ENCODE measurements around the gene DNER. TPM values are rescaled to one million over a fixed set of nuclear protein-coding genes. Genes with fewer than 3 reads are reported as not detected.

DNER gene
- total and polyA plus RNA-seq, 10 of the 15 experiments (the other 5 are each of a cell fraction or from before 2014, with no cell fraction given), result 0.04 to 0.08 (median 0.07) TPM; not detected in 7

- TF ChIP-seq MTA3 (IDR thresholded peaks at IDR 0.05; ENCODE audit: borderline replicate concordance, low read length), result no peak
These were observed 313.0 kb downstream of the DNER start (continued) for GRCh38 chr2:229401171-229401865.

- ATAC-seq, result no peak
- POLR2A ChIA-PET, result no interaction called here
- TF ChIP-seq MYB (IDR thresholded peaks at IDR 0.05; ENCODE audit: borderline replicate concordance, low read depth, low read length), result no peak
- no peak for TF ChIP-seq ESRRA (IDR thresholded peaks at IDR 0.05; ENCODE audit: low read length)
- no peak for TF ChIP-seq CBX5 (IDR thresholded peaks at IDR 0.05; ENCODE audit: low read depth)
- TF ChIP-seq, protein P1, sequence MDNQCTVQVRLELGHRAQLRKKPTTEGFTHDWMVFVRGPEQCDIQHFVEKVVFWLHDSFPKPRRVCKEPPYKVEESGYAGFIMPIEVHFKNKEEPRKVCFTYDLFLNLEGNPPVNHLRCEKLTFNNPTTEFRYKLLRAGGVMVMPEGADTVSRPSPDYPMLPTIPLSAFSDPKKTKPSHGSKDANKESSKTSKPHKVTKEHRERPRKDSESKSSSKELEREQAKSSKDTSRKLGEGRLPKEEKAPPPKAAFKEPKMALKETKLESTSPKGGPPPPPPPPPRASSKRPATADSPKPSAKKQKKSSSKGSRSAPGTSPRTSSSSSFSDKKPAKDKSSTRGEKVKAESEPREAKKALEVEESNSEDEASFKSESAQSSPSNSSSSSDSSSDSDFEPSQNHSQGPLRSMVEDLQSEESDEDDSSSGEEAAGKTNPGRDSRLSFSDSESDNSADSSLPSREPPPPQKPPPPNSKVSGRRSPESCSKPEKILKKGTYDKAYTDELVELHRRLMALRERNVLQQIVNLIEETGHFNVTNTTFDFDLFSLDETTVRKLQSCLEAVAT (IDR thresholded peaks at IDR 0.05), result no peak
- TF ChIP-seq SUPT20H (IDR thresholded peaks at IDR 0.05; ENCODE audit: borderline replicate concordance, control insufficient read depth, low read depth, low read length), result no peak
- TF ChIP-seq MXI1 (IDR thresholded peaks at IDR 0.05; ENCODE audit: low read depth, low read length), result no peak
- no peak for TF ChIP-seq CHD1 (IDR thresholded peaks at IDR 0.05; ENCODE audit: low read depth, low read length)
- TF ChIP-seq, protein P2, sequence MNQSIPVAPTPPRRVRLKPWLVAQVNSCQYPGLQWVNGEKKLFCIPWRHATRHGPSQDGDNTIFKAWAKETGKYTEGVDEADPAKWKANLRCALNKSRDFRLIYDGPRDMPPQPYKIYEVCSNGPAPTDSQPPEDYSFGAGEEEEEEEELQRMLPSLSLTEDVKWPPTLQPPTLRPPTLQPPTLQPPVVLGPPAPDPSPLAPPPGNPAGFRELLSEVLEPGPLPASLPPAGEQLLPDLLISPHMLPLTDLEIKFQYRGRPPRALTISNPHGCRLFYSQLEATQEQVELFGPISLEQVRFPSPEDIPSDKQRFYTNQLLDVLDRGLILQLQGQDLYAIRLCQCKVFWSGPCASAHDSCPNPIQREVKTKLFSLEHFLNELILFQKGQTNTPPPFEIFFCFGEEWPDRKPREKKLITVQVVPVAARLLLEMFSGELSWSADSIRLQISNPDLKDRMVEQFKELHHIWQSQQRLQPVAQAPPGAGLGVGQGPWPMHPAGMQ (IDR thresholded peaks at IDR 0.05; ENCODE audit: borderline replicate concordance), result no peak
- TF ChIP-seq IKZF2 (IDR thresholded peaks at IDR 0.05), result no peak
- no peak for TF ChIP-seq GABPA (IDR thresholded peaks at IDR 0.05; ENCODE audit: low read depth)
- TF ChIP-seq BHLHE40 (IDR thresholded peaks at IDR 0.05; ENCODE audit: borderline replicate concordance in 1 of 2, low read depth in 2 of 2, low read length in 1 of 2), result no peak
- TF ChIP-seq JUNB (IDR thresholded peaks at IDR 0.05), result no peak
- TF ChIP-seq, protein P3, sequence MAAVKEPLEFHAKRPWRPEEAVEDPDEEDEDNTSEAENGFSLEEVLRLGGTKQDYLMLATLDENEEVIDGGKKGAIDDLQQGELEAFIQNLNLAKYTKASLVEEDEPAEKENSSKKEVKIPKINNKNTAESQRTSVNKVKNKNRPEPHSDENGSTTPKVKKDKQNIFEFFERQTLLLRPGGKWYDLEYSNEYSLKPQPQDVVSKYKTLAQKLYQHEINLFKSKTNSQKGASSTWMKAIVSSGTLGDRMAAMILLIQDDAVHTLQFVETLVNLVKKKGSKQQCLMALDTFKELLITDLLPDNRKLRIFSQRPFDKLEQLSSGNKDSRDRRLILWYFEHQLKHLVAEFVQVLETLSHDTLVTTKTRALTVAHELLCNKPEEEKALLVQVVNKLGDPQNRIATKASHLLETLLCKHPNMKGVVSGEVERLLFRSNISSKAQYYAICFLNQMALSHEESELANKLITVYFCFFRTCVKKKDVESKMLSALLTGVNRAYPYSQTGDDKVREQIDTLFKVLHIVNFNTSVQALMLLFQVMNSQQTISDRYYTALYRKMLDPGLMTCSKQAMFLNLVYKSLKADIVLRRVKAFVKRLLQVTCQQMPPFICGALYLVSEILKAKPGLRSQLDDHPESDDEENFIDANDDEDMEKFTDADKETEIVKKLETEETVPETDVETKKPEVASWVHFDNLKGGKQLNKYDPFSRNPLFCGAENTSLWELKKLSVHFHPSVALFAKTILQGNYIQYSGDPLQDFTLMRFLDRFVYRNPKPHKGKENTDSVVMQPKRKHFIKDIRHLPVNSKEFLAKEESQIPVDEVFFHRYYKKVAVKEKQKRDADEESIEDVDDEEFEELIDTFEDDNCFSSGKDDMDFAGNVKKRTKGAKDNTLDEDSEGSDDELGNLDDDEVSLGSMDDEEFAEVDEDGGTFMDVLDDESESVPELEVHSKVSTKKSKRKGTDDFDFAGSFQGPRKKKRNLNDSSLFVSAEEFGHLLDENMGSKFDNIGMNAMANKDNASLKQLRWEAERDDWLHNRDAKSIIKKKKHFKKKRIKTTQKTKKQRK (IDR thresholded peaks at IDR 0.05; ENCODE audit: low read depth, low read length), result no peak
- TF ChIP-seq CBX3 (IDR thresholded peaks at IDR 0.05; ENCODE audit: borderline replicate concordance, low read depth), result no peak
- TF ChIP-seq PAX5 (IDR thresholded peaks at IDR 0.05; ENCODE audit: borderline replicate concordance, low read depth, low read length), result no peak
- no peak for TF ChIP-seq SMAD1 (IDR thresholded peaks at IDR 0.05; ENCODE audit: low read depth, partially characterized antibody)
- no peak for TF ChIP-seq RELA (IDR thresholded peaks at IDR 0.05; ENCODE audit: borderline replicate concordance, partially characterized antibody)
These were observed 320.4 kb downstream of the DNER start for GRCh38 chr2:229393926-229394325.

More at GRCh38 chr2:229393926-229394325, 320.4 kb downstream of the DNER start:
- DNase-seq (ENCODE audit: low read depth, low spot score) (no peak), FAIRE-seq (no peak)
- Histone ChIP-seq H3K79me2 (ENCODE audit: control insufficient read depth, insufficient read depth, low read length) (no peaks in the 10 kb centered on the region), H3K27me3 (replicated peaks in 1 of 2; ENCODE audit: control insufficient read depth in 2 of 2, insufficient read depth in 2 of 2, low read length in 1 of 2) (no peaks in the 10 kb centered on the region), H4K20me1 (ENCODE audit: control insufficient read depth, insufficient read depth) (no peaks in the 10 kb centered on the region), H3K9me3 (replicated peaks; ENCODE audit: control insufficient read depth, insufficient read depth, low read length) (no peaks in the 10 kb centered on the region), H3K36me3 (ENCODE audit: control insufficient read depth in 2 of 2, insufficient read depth in 2 of 2, low read length in 1 of 2) (no peaks in the 10 kb centered on the region), H3K4me3 (no peak overlapping the region), H3K9ac (ENCODE audit: control insufficient read depth, insufficient read depth, low read length) (no peak overlapping the region), H3K27ac (ENCODE audit: control insufficient read depth, insufficient read depth) (no peak overlapping the region), H3K4me1 (ENCODE audit: control insufficient read depth, insufficient read depth, low read length) (no peaks in the 10 kb centered on the region), H3K4me2 (ENCODE audit: control insufficient read depth, insufficient read depth) (no peak overlapping the region), H2AFZ (ENCODE audit: control insufficient read depth, low read depth, low read length) (no peak overlapping the region)
- no TSS peak for BruUV-seq (replicated peaks)
- ChIA-PET CTCF (no interaction called here), SMC1A (ENCODE audit: uncharacterized antibody, unreplicated experiment) (no interaction called here), RAD21 (ENCODE audit: unreplicated experiment) (no interaction called here)
- intact Hi-C loops (cut with micrococcal nuclease; ENCODE audit: unreplicated experiment) (no loop called here), in situ Hi-C loops (cut with MboI) (no loop called here)
- 32% methylated on average over 4 of the region's 4 CpGs for WGBS (ENCODE audit: insufficient coverage, insufficient replicate concordance, low lambda C conversion rate, missing lambda C conversion rate)
